ENCODE data around the gene ARMH4. TPM values are rescaled to one million over a fixed set of nuclear protein-coding genes. Genes with fewer than 3 reads are reported as not detected.
A peak's percentile ranks its signal among the peaks of the same experiment; 100 is the strongest.

The ARMH4 gene
- total RNA-seq, 4 donors from 2014 or later = 1.2 to 3.7 (median 2.0) TPM

GRCh38 chr14:58107947-58108552 lies 44.0 kb downstream of the ARMH4 start:
- TF ChIP-seq, protein P1, sequence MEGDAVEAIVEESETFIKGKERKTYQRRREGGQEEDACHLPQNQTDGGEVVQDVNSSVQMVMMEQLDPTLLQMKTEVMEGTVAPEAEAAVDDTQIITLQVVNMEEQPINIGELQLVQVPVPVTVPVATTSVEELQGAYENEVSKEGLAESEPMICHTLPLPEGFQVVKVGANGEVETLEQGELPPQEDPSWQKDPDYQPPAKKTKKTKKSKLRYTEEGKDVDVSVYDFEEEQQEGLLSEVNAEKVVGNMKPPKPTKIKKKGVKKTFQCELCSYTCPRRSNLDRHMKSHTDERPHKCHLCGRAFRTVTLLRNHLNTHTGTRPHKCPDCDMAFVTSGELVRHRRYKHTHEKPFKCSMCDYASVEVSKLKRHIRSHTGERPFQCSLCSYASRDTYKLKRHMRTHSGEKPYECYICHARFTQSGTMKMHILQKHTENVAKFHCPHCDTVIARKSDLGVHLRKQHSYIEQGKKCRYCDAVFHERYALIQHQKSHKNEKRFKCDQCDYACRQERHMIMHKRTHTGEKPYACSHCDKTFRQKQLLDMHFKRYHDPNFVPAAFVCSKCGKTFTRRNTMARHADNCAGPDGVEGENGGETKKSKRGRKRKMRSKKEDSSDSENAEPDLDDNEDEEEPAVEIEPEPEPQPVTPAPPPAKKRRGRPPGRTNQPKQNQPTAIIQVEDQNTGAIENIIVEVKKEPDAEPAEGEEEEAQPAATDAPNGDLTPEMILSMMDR (IDR thresholded peaks at IDR 0.05 in 4 of 5, conservative IDR thresholded peaks at IDR 0.05 in 1 of 5) = peak; percentile 47 to 82 (median 73)
- no peak for TF ChIP-seq POLR2A (IDR thresholded peaks at IDR 0.05)
- H3K9me3 ChIP-seq = no peaks in the 10 kb centered on the region
- no peaks in the 10 kb centered on the region for H3K27me3 ChIP-seq
- peak in 1 of 2 donors; percentile 39 for ATAC-seq
- no peak overlapping the region for H3K4me3 ChIP-seq
- no peaks in the 10 kb centered on the region for H3K4me1 ChIP-seq
- intact Hi-C loops (cut with DNase I; ENCODE audit: low total_unique reads) = loop anchor here (2.0 to 10.0 kb wide), 3 partner anchors 59 to 287 kb away; partner anchors contain the start of gene TOMM20L
- peak in 1 of 2 donors; percentile 16 for DNase-seq
- H3K27ac ChIP-seq = no peak overlapping the region
- in situ Hi-C loops (cut with MboI; ENCODE audit: low sequenced_read_pairs in 4 of 4) = loop anchor here (10.0 to 25.0 kb wide), 4 partner anchors 57 to 287 kb away; partner anchors contain the start of gene TOMM20L (in 2 of the 4)
- no peaks in the 10 kb centered on the region for H3K36me3 ChIP-seq

- no peaks in the 10 kb centered on the region for H3K36me3 ChIP-seq
- DNase-seq = no peak
- H3K9me3 ChIP-seq = no peaks in the 10 kb centered on the region
- intact Hi-C loops (cut with DNase I; ENCODE audit: low total_unique reads) = loop anchor here (10.0 kb wide), 2 partner anchors 258 to 288 kb away; partner anchors contain the start of gene TOMM20L
- ATAC-seq = no peak
- in situ Hi-C loops (cut with MboI; ENCODE audit: low sequenced_read_pairs in 4 of 4) = loop anchor here (10.0 to 25.0 kb wide), 4 partner anchors 58 to 288 kb away; partner anchors contain the start of gene TOMM20L (in 2 of the 4)
- TF ChIP-seq, protein P1 (IDR thresholded peaks at IDR 0.05 in 4 of 5, conservative IDR thresholded peaks at IDR 0.05 in 1 of 5) = no peak
- no peak for TF ChIP-seq POLR2A (IDR thresholded peaks at IDR 0.05)
- no peak overlapping the region for H3K4me3 ChIP-seq
- no peak overlapping the region for H3K27ac ChIP-seq
- no peaks in the 10 kb centered on the region for H3K4me1 ChIP-seq
- H3K27me3 ChIP-seq = no peaks in the 10 kb centered on the region
Measured at GRCh38 chr14:58107041-58107440, 45.0 kb downstream of the ARMH4 start.

DNA sequence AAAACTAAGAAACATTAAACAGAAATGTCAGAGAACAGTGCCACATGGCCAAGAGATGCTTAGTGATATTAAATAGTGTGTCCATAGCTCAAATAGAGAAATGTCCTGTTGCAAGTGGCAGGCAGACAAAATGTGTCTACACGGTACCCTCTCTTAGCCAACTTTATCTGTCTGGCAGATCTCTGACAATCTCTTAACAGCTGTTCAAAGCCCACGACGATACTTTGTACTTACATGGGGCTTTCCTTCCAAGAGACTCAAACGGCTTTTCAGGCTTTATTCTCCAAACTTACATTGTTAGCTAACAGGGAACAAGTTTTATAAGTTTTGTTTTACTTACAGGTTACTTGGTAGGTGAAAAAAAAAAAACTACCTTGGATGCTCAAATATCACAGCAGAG lies 45.6 kb downstream of the ARMH4 start:
- Histone ChIP-seq H3K36me3 (no peaks in the 10 kb centered on the region), H3K4me1 (no peaks in the 10 kb centered on the region), H3K9me3 (no peaks in the 10 kb centered on the region), H3K4me3 (no peak overlapping the region), H3K27ac (no peak overlapping the region), H3K27me3 (no peaks in the 10 kb centered on the region)
- in situ Hi-C loops (cut with MboI; ENCODE audit: low sequenced_read_pairs in 4 of 4) (loop anchor here (10.0 to 25.0 kb wide), 4 partner anchors 58 to 288 kb away; partner anchors contain the start of gene TOMM20L (in 2 of the 4)), intact Hi-C loops (cut with DNase I; ENCODE audit: low total_unique reads) (loop anchor here (10.0 kb wide), 2 partner anchors 258 to 288 kb away; partner anchors contain the start of gene TOMM20L)
- ATAC-seq = no peak
- DNase-seq = no peak
- TF ChIP-seq, protein P1 (IDR thresholded peaks at IDR 0.05 in 4 of 5, conservative IDR thresholded peaks at IDR 0.05 in 1 of 5) = no peak
- TF ChIP-seq POLR2A (IDR thresholded peaks at IDR 0.05) = no peak

GRCh38 chr14:58104808-58105207 lies 47.2 kb downstream of the ARMH4 start:
- in situ Hi-C loops (cut with MboI; ENCODE audit: low sequenced_read_pairs in 4 of 4) (loop anchor here (10.0 to 25.0 kb wide), 4 partner anchors 60 to 290 kb away; partner anchors contain the start of gene TOMM20L (in 2 of the 4)), intact Hi-C loops (cut with DNase I; ENCODE audit: low total_unique reads) (loop anchor here (10.0 kb wide), 2 partner anchors 260 to 290 kb away; partner anchors contain the start of gene TOMM20L)
- Histone ChIP-seq H3K9me3 (no peaks in the 10 kb centered on the region), H3K36me3 (no peaks in the 10 kb centered on the region), H3K27ac (peak overlapping the region; percentile 34 to 69 (median 52)), H3K4me1 (no peaks in the 10 kb centered on the region), H3K4me3 (no peak overlapping the region), H3K27me3 (no peaks in the 10 kb centered on the region)
- TF ChIP-seq, protein P1 (IDR thresholded peaks at IDR 0.05 in 4 of 5, conservative IDR thresholded peaks at IDR 0.05 in 1 of 5) = no peak
- TF ChIP-seq POLR2A (IDR thresholded peaks at IDR 0.05) = no peak
- no peak for DNase-seq
- peak; percentile 33 to 49 for ATAC-seq
